Cerebellar nuclear complex (tissue), 1 donor: ENCODE results near the gene CERS1.

Source experiments
- DNase-seq, 2 experiments: peaks; one replicate each; lab custom pipeline; 2025; lab: John Stamatoyannopoulos, UW

Gene CERS1

DNA sequence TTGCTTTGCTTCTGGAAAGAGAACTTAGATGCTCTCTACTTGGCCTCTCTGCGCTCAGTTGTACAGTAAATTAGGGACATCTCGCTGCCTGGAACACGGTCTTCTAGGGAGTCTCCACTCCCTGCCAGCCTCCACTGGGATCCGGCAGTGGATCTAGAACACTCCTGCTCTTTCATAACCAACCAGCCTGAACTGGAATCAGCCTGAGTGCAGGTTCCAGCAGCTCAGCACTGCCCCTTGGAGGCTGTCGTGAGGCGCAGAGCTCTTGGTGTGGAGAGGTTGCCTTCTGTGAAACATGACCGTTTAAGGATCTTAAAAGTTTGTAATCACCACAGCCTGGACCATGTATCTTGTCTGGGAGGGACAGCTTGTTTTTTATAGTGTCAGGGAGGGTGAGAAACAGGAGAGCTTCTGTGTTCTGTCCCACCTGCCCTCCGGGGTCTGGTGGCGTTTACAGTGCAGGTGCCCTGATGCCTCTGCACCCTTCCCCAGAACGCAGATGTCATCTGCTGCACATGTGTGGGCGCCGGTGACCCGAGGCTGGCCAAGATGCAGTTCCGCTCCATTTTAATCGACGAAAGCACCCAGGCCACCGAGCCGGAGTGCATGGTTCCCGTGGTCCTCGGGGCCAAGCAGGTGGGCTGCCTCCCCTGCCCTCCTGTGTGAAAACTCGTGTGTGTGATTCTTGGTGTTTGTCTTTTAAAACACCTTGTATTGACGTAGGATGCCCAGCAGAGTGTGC lies 39.4 kb downstream of the CERS1 start:
- DNase-seq, result peak; percentile 41 to 82

- no peak for DNase-seq
These were observed 40.1 kb downstream of the CERS1 start for GRCh38 chr19:18855647-18856384.

DNA sequence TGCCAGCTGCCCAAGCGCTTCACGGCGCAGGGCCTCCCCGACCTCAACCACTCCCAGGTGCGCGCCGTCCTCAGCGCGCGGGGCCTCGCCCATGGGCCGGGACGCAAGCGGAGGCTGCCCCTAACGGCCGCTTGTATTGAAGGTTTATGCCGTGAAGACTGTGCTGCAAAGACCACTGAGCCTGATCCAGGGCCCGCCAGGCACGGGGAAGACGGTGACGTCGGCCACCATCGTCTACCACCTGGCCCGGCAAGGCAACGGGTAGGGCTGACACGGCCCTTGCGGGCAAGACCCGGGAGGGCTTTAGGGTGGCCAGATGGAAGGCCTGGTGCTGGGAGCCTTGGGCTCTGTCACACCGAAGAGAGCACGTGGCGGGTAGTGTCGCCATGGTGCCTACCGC lies 41.0 kb downstream of the CERS1 start:
- DNase-seq, result no peak

DNA sequence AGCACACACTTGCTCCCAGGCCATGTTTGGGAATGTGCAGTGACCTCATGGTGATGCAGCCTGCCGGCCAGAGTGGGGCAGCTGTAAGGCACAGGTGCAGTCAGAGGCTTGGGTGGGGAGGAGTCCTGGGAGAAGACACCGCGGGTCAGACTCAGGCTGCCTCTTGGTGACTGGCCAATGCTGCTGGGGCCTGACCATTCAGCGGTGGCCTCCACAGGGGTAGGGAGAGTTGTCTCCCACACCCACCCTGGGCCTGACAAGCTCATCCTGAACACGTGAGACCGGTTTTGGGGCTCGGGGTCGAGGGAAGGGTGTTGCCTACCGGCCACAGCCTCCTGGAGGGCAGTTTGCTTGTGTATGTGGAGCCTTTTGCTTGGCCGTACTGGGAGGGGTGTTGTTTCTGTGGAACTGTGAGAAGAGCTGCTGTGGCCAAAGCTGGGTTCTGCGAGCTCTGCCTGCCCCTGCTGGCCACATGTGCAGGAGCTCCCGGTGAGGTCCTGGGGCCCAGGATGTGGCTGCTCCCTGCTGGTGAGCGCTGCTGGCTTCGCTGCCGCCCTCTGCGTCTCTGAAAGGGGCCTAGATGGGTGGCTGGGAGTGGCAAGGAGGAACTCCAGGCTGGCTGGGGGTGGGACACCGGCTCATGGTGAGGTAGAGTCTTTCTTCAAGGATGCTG lies 42.1 kb downstream of the CERS1 start:
- DNase-seq, result no peak

DNA sequence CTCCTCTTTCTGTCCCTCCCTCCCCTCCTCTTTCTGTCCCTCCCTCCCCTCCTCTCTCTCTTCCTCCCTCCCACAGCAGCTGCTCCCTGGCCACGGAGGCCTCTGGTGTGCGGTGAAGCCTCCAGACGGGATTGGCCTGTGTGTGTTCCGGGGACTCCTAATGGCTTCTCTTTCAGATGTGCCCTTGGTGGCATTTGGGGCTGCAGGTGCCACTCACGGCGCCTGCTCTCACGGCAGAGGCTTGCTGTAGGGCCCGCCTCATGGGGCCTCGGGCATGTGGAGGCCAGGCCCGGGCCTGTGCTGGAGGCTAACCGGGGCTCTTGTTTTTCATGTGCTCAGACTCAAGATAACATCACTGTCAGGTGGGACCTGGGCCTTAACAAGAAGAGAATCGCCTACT lies 43.3 kb downstream of the CERS1 start:
- DNase-seq, result no peak

- no peak for DNase-seq
These were observed 44.2 kb downstream of the CERS1 start for GRCh38 chr19:18851673-18852325.

DNA sequence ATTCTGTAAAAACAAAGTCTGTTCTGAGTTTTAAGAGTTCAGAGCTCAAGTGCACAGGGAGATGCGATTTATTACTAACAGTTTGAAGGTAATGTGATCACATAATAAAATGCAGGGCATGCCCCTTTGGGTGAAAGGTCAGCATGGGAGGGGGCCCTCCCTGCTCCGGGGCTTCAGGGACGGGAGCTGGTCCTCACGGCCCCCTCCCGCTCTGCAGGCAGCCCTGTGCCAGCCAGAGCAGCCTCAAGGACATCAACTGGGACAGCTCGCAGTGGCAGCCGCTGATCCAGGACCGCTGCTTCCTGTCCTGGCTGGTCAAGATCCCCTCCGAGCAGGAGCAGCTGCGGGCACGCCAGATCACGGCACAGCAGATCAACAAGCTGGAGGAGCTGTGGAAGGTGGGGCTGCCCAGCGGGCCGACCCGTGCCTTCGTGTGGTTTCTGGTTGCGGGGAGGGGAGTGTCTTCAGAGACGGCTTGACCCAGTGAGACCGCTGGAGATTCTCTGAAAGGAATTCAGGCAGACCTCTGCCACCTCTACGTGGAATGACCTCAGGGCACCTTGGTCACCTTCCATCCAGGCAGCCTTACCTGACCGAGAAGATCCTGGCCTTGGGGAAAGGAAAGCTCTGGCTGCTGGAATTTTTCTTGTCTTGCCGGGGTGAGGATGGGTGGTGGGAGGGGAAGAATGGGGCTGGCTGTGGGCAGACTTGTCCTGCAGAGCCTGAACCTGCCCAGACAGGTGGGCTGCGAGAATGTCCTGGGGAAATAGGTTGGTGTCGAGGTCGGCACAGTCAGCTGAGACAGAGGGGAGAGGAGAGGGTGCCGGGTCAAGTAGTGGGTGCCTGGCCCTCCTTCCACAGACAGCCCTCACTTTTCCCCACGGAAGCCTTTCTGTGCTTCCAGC lies 45.2 kb downstream of the CERS1 start:
- DNase-seq, result no peak

DNA sequence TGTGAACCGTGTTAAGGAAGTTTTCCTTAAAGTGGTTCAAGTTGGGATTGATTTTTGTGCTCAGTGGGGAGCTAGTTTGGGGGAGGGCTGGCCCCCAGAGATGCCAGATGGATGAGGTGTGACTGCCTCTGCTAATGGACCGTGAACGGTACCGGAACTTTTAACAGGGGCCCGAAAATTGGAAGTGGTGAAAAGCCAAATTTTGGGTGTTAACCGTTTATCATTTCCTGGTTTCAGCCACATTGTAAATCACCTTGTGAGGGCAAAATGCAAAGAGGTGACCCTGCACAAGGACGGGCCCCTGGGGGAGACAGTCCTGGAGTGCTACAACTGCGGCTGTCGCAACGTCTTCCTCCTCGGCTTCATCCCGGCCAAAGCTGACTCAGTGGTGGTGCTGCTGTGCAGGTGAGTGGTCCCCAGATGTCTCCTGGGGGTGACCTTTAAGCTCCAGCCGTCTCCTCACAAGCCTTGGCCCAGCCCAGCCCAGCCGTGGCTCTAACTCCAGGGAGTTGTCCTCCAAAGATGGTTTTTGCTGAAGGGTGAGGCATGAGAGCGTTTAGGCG lies 46.0 kb downstream of the CERS1 start:
- no peak for DNase-seq

DNA sequence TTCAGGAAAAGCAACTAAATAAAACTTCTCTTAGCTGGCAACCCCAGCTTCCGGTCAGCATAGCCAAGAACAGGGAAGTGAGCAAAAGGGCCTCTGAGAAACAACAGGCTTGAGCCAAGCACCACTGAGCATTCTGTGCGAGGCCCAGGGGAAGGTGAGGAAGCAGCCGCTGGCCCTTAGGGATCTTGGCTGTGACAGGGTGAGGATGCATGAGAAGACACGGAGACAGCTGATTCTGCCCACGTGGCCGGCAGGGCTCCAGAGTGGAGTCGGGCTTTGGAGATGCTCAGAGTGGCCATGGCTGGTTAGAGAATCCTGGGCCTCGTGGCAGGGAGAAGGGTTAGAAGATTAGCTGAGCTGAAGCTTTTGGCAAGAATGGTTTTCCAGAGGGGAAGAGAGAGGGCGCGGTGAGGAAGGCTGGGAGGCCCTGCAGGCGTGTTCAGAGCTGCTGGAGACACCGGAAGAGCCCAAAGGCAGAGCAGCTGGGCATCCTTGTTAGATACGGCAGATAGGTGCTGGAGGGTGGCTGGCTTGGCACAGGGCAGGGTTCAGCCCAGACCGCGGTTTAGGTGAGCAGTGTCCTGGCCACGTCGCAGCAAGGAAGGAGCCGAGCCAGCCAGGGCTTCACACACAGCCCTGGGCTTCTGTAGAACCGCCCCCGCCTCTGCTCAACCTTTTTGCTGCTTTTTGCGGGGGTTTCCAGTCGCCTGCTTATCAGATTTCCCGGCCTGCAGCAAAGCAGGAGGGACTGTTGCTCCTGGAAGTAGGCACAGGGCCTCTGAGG lies 46.9 kb downstream of the CERS1 start:
- no peak for DNase-seq

GRCh38 chr19:18847549-18848463 lies 48.2 kb downstream of the CERS1 start:
- DNase-seq, result no peak

GRCh38 chr19:18846862-18847548 lies 49.0 kb downstream of the CERS1 start:
- peak; percentile 60 to 64 for DNase-seq

- DNase-seq, result no peak
These were observed 50.0 kb downstream of the CERS1 start for GRCh38 chr19:18845961-18846360.

- no peak for DNase-seq
These were observed 51.1 kb downstream of the CERS1 start for GRCh38 chr19:18844806-18845329.

DNA sequence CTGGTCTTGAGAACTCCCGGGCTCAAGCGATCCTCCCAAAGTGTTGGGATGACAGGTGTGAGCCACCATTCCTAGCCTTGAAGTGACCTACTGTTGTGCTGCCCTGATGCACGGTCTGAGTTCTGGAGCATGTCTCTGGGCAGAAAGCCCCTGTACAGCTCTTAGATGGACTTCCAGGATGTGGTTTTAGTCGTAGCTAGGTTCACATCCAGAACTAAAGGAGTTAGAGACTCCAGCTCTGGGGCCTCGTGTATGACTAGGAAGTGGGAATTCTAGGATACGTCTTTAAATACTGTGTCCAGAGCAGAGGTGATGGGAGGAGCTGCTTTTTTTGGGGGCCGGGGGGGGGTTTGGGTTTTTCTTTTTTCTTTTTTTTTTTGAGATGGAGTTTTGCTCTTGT lies 52.0 kb downstream of the CERS1 start:
- no peak for DNase-seq

DNA sequence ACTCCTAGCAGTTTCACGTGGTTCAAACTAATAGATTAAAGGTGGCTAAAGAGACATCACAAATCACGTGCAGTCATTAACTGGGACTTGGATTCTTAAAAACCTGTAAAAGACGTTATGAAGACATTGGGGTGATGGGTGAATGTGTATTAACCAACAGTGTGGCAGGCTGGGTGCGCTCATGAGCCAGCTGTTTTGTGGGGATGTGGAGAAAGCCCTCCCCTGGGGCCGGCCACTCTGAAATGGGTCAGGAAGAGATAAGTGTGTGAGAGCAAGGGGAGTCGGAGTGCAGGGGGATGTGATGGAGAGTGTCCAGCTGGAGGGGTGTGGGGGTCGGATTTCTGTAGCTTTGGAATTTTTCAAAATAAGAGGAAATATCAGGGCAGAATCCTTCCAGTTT lies 53.8 kb downstream of the CERS1 start:
- no peak for DNase-seq

DNA sequence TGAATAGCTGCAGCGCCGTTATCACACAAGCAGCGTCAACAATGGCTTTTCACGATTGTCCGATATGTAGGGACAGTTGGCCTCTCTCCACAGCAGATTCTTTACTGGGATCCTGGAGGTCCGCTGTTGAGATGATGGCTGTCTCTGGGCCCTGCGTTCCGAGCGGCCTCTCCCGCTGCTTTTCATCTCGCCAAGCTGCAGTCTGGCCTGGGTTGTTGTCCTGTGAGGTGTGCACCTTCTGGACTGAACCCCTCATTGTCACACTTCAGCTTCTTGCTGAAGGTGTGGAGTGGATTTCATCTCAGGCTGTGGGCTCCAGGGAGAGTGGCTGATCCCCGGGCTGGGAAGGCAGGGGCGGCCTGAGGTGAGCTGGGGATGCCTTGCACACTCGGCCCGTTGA lies 54.6 kb downstream of the CERS1 start:
- no peak for DNase-seq

DNA sequence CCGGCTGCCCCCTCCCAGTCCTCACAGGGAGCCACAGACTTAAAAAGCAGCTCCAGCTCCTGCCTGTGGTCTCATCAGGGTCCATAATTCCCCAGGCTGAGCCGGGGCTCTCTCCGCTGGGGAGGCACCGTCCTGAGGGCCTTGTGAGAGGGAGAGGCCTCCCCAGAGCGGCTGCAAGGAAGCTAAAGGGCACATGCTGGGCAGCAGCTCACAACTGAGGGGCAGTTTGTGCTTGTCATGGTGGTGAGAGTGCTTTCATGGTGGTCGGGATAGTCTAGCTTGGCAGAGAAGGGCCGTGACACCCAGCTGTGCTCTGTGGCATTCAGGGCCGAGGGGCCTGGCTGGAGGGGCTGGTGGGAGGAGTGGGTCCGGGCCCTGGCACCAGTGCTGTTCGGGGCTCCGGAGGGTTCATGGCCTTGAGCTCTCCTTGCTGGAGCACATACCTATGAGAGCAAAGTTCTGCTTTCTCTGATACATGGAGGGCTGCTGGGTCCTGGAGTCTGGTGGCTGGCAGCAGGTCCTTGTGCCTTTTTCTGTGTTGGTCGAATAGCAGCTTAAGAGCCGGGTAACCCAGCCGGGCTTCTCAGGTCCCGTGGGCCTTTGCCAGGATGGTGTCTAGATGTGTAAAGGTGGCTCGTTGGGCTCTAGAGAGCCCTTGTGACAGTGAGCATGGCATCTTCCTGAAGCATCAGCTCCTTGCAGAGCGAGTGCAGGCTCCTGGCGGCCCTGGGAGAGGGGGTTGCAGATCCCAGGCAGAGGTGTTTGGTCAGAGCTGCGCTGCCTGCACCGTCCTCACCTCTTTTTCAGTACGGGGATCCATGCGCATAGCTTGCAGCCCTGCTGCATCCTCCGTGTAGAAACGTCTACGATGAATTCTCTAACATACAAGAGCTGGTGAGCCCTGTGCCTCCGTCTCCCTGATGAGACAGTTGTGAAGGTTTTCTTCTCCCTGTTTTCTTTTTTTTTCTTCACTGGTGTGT lies 55.4 kb downstream of the CERS1 start:
- no peak for DNase-seq
